ENCODE results near the gene EXOC2. TPM values are rescaled to one million over a fixed set of nuclear protein-coding genes. Genes with fewer than 3 reads are reported as not detected.

Gene EXOC2
- total and polyA plus RNA-seq, 12 donors, result 4.9 to 23.7 (median 17.1) TPM

GRCh38 chr6:733431-734219 lies 40.7 kb upstream of the EXOC2 start:
- no peaks in the 10 kb centered on the region for H3K9me3 ChIP-seq (replicated peaks in 1 of 3)
- no peaks in the 10 kb centered on the region for H3K36me3 ChIP-seq (replicated peaks in 1 of 2)
- H3K27me3 ChIP-seq, result no peaks in the 10 kb centered on the region
- H3K4me3 ChIP-seq, result no peak overlapping the region
- intact Hi-C loops (cut with DNase I), result no loop called here
- no peaks in the 10 kb centered on the region for H3K4me1 ChIP-seq (replicated peaks in 1 of 2)
- H3K27ac ChIP-seq, result no peak overlapping the region
- TF ChIP-seq, protein P1, sequence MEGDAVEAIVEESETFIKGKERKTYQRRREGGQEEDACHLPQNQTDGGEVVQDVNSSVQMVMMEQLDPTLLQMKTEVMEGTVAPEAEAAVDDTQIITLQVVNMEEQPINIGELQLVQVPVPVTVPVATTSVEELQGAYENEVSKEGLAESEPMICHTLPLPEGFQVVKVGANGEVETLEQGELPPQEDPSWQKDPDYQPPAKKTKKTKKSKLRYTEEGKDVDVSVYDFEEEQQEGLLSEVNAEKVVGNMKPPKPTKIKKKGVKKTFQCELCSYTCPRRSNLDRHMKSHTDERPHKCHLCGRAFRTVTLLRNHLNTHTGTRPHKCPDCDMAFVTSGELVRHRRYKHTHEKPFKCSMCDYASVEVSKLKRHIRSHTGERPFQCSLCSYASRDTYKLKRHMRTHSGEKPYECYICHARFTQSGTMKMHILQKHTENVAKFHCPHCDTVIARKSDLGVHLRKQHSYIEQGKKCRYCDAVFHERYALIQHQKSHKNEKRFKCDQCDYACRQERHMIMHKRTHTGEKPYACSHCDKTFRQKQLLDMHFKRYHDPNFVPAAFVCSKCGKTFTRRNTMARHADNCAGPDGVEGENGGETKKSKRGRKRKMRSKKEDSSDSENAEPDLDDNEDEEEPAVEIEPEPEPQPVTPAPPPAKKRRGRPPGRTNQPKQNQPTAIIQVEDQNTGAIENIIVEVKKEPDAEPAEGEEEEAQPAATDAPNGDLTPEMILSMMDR (IDR thresholded peaks at IDR 0.05), result no peak
- no peak for TF ChIP-seq POLR2A (IDR thresholded peaks at IDR 0.05)
- WGBS, 4 donors, result 74 to 80% (median 76%) methylated on average over 14 of the region's 14 CpGs
- no peak for DNase-seq

- Histone ChIP-seq H3K9me3 (replicated peaks in 1 of 3) (no peaks in the 10 kb centered on the region), H3K27me3 (no peaks in the 10 kb centered on the region), H3K4me3 (no peak overlapping the region), H3K4me1 (replicated peaks in 1 of 2) (no peaks in the 10 kb centered on the region), H3K36me3 (replicated peaks in 1 of 2) (no peaks in the 10 kb centered on the region), H3K27ac (no peak overlapping the region)
- intact Hi-C loops (cut with DNase I), result no loop called here
- 72 to 74% (median 73%) methylated on average over 7 of the region's 7 CpGs for WGBS, 4 donors
- DNase-seq, result no peak
- TF ChIP-seq, protein P1 (IDR thresholded peaks at IDR 0.05), result no peak
- no peak for TF ChIP-seq POLR2A (IDR thresholded peaks at IDR 0.05)
Observed at GRCh38 chr6:731924-732323, 39.0 kb upstream of the EXOC2 start.

GRCh38 chr6:729606-730320 lies 36.8 kb upstream of the EXOC2 start:
- 74 to 80% (median 75%) methylated on average over 10 of the region's 10 CpGs for WGBS, 4 donors
- no peak for TF ChIP-seq POLR2A (IDR thresholded peaks at IDR 0.05)
- TF ChIP-seq, protein P1 (IDR thresholded peaks at IDR 0.05), result no peak
- intact Hi-C loops (cut with DNase I), result loop anchor here in 1 of 2 donors (10.0 kb wide), 1 partner anchor 135 kb away; no protein-coding TSS in a partner anchor
- DNase-seq, result no peak
- Histone ChIP-seq H3K27me3 (no peaks in the 10 kb centered on the region), H3K4me1 (replicated peaks in 1 of 2) (no peaks in the 10 kb centered on the region), H3K36me3 (replicated peaks in 1 of 2) (no peaks in the 10 kb centered on the region), H3K9me3 (replicated peaks in 1 of 3) (no peaks in the 10 kb centered on the region), H3K4me3 (no peak overlapping the region), H3K27ac (no peak overlapping the region)

- Histone ChIP-seq H3K4me1 (replicated peaks in 1 of 2) (no peaks in the 10 kb centered on the region), H3K9me3 (replicated peaks in 1 of 3) (no peaks in the 10 kb centered on the region), H3K4me3 (no peak overlapping the region), H3K27me3 (no peaks in the 10 kb centered on the region), H3K36me3 (replicated peaks in 1 of 2) (no peaks in the 10 kb centered on the region), H3K27ac (no peak overlapping the region)
- intact Hi-C loops (cut with DNase I), result loop anchor here in 1 of 2 donors (10.0 kb wide), 1 partner anchor 133 kb away; no protein-coding TSS in a partner anchor
- TF ChIP-seq POLR2A (IDR thresholded peaks at IDR 0.05), result no peak
- TF ChIP-seq, protein P1 (IDR thresholded peaks at IDR 0.05), result no peak
- WGBS, 4 donors, result 61 to 73% (median 67%) methylated on average over 3 of the region's 3 CpGs
- DNase-seq, result no peak
Observed at GRCh38 chr6:727856-728255, 34.9 kb upstream of the EXOC2 start.

Data from adrenal gland (tissue), 12 donors.